Parathyroid adenoma (tissue), 2 donors: Measurements from ENCODE around the gene DTX3.
"Not testable (repeated sequence)": the region's sequence is repeated elsewhere in the genome, so short reads cannot be mapped to it uniquely, and the experiment has no call there.

Experiments used
- H2AFZ ChIP-seq: fragments of 300-600 bp; sonication (generic); one replicate; pipeline ENCODE4 v1.7.0; 2017; ENCODE audit warnings: antibody characterized with exemption, mild to moderate bottlenecking
- H3K27ac ChIP-seq: fragments of 300-600 bp; sonication (generic); one replicate; pipeline ENCODE4 v1.7.0; 2017
- H3K27me3 ChIP-seq: fragments of 300-600 bp; sonication (generic); one replicate; pipeline ENCODE4 v1.7.0; 2017; ENCODE audit warnings: low read length; ENCODE audit not compliant: control insufficient read depth, insufficient read depth
- H3K36me3 ChIP-seq: fragments of 300-600 bp; sonication (generic); one replicate; pipeline ENCODE4 v1.7.0; 2017; ENCODE audit warnings: low read length; ENCODE audit not compliant: control insufficient read depth, insufficient read depth
- H3K4me1 ChIP-seq: fragments of 300-600 bp; sonication (generic); one replicate; pipeline ENCODE4 v1.7.0; 2017; ENCODE audit warnings: control low read depth
- H3K4me2 ChIP-seq: fragments of 300-600 bp; sonication (generic); one replicate; pipeline ENCODE4 v1.7.0; 2017; ENCODE audit warnings: low read length
- H3K4me3 ChIP-seq: fragments of 300-600 bp; sonication (generic); one replicate; pipeline ENCODE4 v1.7.0; 2017; ENCODE audit warnings: low read depth, low read length
- H3K79me2 ChIP-seq: fragments of 300-600 bp; sonication (generic); one replicate; pipeline ENCODE4 v1.7.0; 2017; ENCODE audit warnings: control low read depth
- H3K9ac ChIP-seq: fragments of 300-600 bp; sonication (generic); one replicate; pipeline ENCODE4 v1.7.0; 2017; ENCODE audit warnings: mild to moderate bottlenecking
- H3K9me3 ChIP-seq: fragments of 300-600 bp; sonication (generic); one replicate; pipeline ENCODE4 v1.7.0; 2017; ENCODE audit warnings: low read length; ENCODE audit not compliant: control insufficient read depth
- TF ChIP-seq, protein P1 (sequence below): fragments of 300-600 bp; sonication (generic); IDR thresholded peaks from one replicate; pipeline ENCODE4 v1.7.0; 2017; ENCODE audit warnings: antibody characterized with exemption, mild to moderate bottlenecking
- donor health status: primary hyperparathyroidism.

Gene DTX3

GRCh38 chr12:57630891-57631433 is 26.3 kb downstream of the DTX3 start:
- H3K79me2 ChIP-seq, result no peaks in the 10 kb centered on the region
- no peaks in the 10 kb centered on the region for H3K36me3 ChIP-seq
- H3K9ac ChIP-seq, result no peak overlapping the region
- no peaks in the 10 kb centered on the region for H3K4me1 ChIP-seq
- no peak overlapping the region for H2AFZ ChIP-seq
- no peaks in the 10 kb centered on the region for H3K9me3 ChIP-seq
- TF ChIP-seq, protein P1, sequence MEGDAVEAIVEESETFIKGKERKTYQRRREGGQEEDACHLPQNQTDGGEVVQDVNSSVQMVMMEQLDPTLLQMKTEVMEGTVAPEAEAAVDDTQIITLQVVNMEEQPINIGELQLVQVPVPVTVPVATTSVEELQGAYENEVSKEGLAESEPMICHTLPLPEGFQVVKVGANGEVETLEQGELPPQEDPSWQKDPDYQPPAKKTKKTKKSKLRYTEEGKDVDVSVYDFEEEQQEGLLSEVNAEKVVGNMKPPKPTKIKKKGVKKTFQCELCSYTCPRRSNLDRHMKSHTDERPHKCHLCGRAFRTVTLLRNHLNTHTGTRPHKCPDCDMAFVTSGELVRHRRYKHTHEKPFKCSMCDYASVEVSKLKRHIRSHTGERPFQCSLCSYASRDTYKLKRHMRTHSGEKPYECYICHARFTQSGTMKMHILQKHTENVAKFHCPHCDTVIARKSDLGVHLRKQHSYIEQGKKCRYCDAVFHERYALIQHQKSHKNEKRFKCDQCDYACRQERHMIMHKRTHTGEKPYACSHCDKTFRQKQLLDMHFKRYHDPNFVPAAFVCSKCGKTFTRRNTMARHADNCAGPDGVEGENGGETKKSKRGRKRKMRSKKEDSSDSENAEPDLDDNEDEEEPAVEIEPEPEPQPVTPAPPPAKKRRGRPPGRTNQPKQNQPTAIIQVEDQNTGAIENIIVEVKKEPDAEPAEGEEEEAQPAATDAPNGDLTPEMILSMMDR, result no peak
- H3K27me3 ChIP-seq, result peaks cover 9% of the 10 kb centered on the region
- no peak overlapping the region for H3K4me2 ChIP-seq
- H3K27ac ChIP-seq, result no peak overlapping the region
- no peak overlapping the region for H3K4me3 ChIP-seq

DNA sequence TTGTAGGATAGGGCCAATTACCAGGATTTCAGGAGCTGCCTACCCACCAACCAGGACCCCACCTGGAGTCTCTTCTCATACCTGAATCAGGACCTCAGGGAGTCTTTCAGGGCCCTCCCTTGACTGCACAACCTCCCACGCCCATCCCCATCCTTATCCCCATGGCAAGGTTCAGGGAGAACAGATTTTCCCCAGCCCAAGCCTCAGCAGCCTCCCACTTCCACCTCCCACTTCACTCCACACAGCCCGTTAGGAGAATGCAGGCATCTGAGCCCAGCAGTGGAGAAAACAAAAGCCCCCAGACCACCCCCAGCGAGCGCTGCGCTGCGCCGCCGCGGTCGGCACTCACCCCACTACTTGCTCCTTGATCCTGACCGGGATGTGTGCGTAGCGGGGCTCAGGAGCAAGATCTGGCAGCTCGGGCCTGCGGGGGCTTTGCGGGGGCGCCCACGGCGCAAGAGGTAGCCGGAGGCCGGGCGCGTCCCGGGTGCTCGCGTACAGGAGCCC is 27.0 kb downstream of the DTX3 start:
- H3K9ac ChIP-seq, result no peak overlapping the region
- H3K4me1 ChIP-seq, result no peaks in the 10 kb centered on the region
- no peaks in the 10 kb centered on the region for H3K79me2 ChIP-seq
- peak overlapping the region; percentile 59 for H2AFZ ChIP-seq
- peak overlapping the region; percentile 93 for H3K4me2 ChIP-seq
- no peaks in the 10 kb centered on the region for H3K9me3 ChIP-seq
- H3K36me3 ChIP-seq, result no peaks in the 10 kb centered on the region
- no peak overlapping the region for H3K27ac ChIP-seq
- no peak overlapping the region for H3K4me3 ChIP-seq
- peaks cover 9% of the 10 kb centered on the region for H3K27me3 ChIP-seq
- TF ChIP-seq, protein P1, result no peak

DNA sequence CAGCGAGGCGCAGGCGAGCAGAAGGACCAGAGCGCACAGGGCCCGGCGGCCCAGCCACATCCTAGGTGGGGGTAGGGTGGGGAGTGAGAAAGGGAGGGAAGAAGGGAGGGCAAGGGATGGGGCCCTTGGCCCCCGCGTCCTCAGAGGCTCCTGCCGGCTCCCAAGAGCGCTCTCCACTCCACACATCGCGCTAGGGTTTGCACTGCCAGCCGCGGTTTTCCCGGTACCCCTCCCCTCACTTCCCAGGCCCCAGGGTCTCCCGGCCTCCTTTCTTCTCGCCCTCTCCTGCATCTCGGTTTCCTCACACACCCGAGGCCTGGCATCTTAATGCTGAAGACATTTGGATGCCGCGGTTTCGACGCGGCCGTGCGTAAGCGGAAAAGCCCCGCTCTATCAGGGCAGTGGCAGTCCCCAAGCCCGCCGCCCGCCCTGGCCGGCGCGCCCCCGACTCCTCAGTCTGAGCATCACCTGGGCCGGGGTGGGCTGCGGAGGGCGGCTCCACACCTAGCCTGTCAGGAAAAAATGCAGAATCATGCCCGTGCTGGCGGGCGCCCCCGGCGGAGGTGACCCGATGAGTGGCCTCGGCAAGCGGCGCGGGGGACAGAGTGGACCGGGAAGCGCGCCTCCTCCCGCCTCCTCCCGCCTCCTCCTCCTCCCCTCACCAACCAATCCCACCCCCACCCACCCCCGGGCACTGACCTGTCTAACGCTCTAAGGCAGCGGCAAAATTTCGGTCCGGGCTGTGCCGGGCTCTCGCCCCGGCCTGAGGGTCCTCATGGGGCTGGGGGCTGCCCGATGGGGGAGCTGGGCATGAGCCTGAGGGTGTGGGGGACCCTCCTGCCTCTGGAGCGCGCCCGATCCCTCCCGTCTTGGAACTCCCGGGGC is 27.7 kb downstream of the DTX3 start:
- no peaks in the 10 kb centered on the region for H3K79me2 ChIP-seq
- H2AFZ ChIP-seq, result peak overlapping the region; percentile 68
- TF ChIP-seq, protein P1, result no peak
- no peak overlapping the region for H3K27ac ChIP-seq
- no peak overlapping the region for H3K9ac ChIP-seq
- peak overlapping the region; percentile 47 for H3K4me3 ChIP-seq
- no peaks in the 10 kb centered on the region for H3K4me1 ChIP-seq
- peaks cover 9% of the 10 kb centered on the region for H3K27me3 ChIP-seq
- no peaks in the 10 kb centered on the region for H3K9me3 ChIP-seq
- peak overlapping the region; percentile 93 for H3K4me2 ChIP-seq
- H3K36me3 ChIP-seq, result no peaks in the 10 kb centered on the region

DNA sequence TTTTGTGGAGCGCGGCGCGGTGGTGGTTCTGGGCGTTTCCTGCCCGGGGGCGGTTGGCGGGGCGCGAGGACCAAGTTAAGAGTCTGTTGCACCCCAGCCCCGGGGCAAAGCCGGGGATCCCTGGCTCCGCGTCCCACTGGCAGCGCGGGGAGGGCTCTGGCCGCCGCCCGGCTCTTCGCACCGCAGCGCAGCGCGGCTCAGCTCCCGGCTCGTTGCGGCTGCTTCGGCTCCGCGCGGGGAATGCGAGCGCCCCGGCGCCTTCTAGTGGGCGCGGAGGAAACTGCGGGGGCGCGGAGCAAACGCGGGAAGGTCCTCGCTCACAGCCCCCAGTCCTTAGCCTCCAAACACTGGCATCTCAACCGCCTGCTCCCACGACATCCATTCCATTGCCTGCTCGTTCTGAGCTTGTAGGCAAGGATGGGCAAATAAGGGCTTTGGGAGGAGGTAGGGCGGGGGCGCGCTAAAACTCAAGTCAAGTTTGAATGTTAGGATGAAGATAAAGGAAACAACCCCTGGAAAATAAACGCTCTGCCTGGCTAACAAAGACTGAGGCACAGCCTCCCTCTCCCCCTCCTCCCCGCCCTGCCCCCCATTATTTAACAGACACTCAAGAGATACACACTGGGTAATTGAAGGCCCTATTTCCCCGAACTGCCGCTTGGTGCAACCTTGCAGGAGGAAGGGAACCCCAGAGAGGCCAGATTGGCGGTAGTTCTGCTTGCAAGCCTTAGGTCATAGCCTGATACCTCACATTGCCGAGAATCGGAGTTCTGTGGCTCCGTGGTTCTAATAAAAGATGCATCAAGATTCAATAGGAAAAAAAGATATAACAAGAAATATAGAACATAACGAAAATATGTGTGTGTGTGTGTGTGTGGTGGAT is 28.6 kb downstream of the DTX3 start, which contains the start of gene B4GALNT1:
B4GALNT1 (minus strand) TSS at position 244 of the 883 bp plus-strand sequence. CDS start 1,069 bp downstream, outside the sequence.
- Histone ChIP-seq H3K9me3 (no peaks in the 10 kb centered on the region), H3K4me1 (no peaks in the 10 kb centered on the region), H3K27me3 (peaks cover 8% of the 10 kb centered on the region), H3K27ac (no peak within 1 kb of the TSS), H3K79me2 (no peaks in the 10 kb centered on the region), H3K4me3 (peak within 1 kb of the TSS; percentile 47), H3K36me3 (no peaks in the 10 kb centered on the region), H3K9ac (no peak within 1 kb of the TSS), H3K4me2 (peak within 1 kb of the TSS; percentile 93), H2AFZ (peak within 1 kb of the TSS; percentile 68)
- TF ChIP-seq, protein P1, result peak; percentile 91

- not testable (repeated sequence) for H3K27ac ChIP-seq, H3K27me3 ChIP-seq, H3K79me2 ChIP-seq, H3K4me1 ChIP-seq, H3K36me3 ChIP-seq, H2AFZ ChIP-seq, H3K9me3 ChIP-seq, H3K4me2 ChIP-seq, H3K4me3 ChIP-seq, H3K9ac ChIP-seq
Observed at GRCh38 chr12:57636731-57637130, 32.1 kb downstream of the DTX3 start.
